Rectal smooth muscle tissue (tissue), 1 donor: Measurements from ENCODE around the gene TEDC1.
A peak's percentile ranks its signal among the peaks of the same experiment; 100 is the strongest.

ENCODE experiments used
- H3K27ac ChIP-seq: one replicate; pipeline ENCODE4 v1.7.0; 2013; ENCODE audit warnings: low read depth, low read length, inconsistent platforms
- H3K27me3 ChIP-seq: one replicate; pipeline ENCODE4 v1.7.0; 2013; ENCODE audit warnings: low read length; ENCODE audit not compliant: control insufficient read depth, insufficient read depth
- H3K36me3 ChIP-seq: one replicate; pipeline ENCODE4 v1.7.0; 2013; ENCODE audit warnings: low read length; ENCODE audit not compliant: control insufficient read depth, insufficient read depth
- H3K4me1 ChIP-seq: one replicate; pipeline ENCODE4 v1.7.0; 2013; ENCODE audit warnings: low read length; ENCODE audit not compliant: control insufficient read depth, insufficient read depth
- H3K4me3 ChIP-seq: one replicate; pipeline ENCODE4 v1.7.0; 2013; ENCODE audit warnings: low read length
- H3K9ac ChIP-seq: one replicate; pipeline ENCODE4 v1.7.0; 2013; ENCODE audit warnings: low read length

The TEDC1 gene, protein sequence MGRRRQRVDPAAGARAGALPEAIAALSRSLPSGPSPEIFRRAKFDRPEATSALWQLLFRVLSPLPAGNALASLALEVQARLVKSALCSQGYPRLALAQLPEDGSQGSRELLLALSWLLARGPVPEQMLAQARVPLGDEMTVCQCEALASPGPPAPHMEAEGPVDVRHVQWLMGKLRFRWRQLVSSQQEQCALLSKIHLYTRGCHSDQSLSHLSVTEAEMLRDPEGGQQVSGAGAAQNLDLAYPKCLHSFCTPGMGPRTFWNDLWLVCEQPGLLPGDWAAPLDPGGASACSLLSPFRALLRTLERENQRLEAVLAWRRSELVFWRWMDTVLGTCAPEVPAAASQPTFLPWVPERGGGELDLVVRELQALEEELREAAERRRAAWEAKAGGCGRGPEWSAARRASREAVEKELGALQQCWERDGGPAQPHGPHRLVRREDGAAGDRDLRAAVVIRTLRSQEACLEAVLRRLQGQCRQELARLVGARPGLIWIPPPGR

DNA sequence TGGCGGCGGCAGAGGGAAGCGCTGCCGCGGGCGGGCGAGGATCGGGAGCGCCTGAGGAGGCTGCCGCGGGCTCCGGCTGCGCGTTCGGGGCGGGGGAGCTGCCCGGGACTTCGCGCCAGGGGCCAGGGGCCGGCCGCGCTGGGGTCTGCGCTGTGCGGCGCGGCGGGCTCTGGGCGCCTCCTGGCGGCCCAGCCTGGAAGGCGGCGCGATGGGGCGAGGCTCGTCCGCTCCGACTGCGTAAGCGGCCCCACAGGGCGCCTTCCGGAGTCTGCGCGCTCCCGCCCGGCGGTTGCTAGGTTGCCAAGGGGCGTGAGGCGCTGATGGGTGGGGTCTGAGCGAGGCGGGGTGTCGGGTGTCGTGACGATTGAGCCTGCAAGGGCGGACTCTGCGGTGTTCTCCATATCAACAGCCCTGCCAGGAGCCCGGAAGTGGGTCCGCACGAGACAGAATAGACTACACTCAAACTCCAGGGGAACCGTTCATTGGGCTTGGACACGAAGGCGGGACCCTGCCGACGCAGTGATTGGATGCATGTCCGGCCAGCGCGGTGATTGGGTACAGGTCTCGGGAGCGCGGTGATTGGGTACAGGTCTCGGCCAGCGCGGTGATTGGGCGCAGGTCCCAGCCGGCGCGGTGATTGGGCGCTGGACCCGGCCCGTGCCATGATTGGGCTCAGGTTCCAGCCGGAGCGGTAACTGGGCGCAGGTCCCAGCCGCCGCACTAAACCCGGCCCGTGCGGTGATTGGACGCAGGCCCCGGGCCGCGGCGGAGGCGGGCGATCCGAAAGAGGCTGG, at the start of gene TEDC1:
Gene TEDC1 (plus strand): TSS at position 675 of the 794 bp plus-strand sequence. CDS start 130 bp downstream, outside the sequence.
- peak within 1 kb of the TSS; percentile 80 for H3K4me3 ChIP-seq
- peaks cover 4% of the 10 kb centered on the region for H3K4me1 ChIP-seq
- peak within 1 kb of the TSS; percentile 88 for H3K27ac ChIP-seq
- peak within 1 kb of the TSS; percentile 62 for H3K9ac ChIP-seq
- no peaks in the 10 kb centered on the region for H3K27me3 ChIP-seq
- no peaks in the 10 kb centered on the region for H3K36me3 ChIP-seq

- Histone ChIP-seq H3K36me3 (peaks cover 5% of the 10 kb centered on the region), H3K4me1 (no peaks in the 10 kb centered on the region), H3K4me3 (no peak overlapping the region), H3K27me3 (no peaks in the 10 kb centered on the region), H3K9ac (no peak overlapping the region), H3K27ac (no peak overlapping the region)
These were observed 48.9 kb upstream of the TEDC1 start for GRCh38 chr14:105442125-105442524.

DNA sequence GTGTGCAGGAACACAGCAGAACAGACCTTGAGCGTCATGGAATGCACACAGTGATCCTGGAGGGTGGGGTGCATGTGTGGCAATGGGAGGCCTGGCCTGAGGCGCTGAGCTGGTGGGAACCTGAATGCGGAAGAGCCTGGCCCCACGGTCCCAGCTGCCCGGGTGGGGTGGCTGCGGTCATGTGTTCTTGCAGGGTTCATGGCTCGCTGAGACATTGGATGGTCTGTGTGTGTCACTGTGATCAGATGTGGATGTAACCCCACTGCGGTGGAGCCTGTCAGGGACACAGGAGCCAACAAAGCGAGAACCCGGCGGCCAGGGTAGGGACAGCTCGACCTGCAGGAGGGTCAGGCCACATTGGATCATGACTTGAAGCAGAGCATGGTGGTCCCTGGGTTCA, 48.2 kb upstream of the TEDC1 start:
- no peaks in the 10 kb centered on the region for H3K27me3 ChIP-seq
- no peak overlapping the region for H3K9ac ChIP-seq
- no peak overlapping the region for H3K27ac ChIP-seq
- H3K4me1 ChIP-seq = no peaks in the 10 kb centered on the region
- H3K4me3 ChIP-seq = no peak overlapping the region
- peaks cover 5% of the 10 kb centered on the region for H3K36me3 ChIP-seq

- no peaks in the 10 kb centered on the region for H3K4me1 ChIP-seq
- no peak overlapping the region for H3K9ac ChIP-seq
- H3K27me3 ChIP-seq = no peaks in the 10 kb centered on the region
- H3K27ac ChIP-seq = no peak overlapping the region
- no peak overlapping the region for H3K4me3 ChIP-seq
- H3K36me3 ChIP-seq = peaks cover 5% of the 10 kb centered on the region
These were observed 46.2 kb upstream of the TEDC1 start for GRCh38 chr14:105444859-105445258.

DNA sequence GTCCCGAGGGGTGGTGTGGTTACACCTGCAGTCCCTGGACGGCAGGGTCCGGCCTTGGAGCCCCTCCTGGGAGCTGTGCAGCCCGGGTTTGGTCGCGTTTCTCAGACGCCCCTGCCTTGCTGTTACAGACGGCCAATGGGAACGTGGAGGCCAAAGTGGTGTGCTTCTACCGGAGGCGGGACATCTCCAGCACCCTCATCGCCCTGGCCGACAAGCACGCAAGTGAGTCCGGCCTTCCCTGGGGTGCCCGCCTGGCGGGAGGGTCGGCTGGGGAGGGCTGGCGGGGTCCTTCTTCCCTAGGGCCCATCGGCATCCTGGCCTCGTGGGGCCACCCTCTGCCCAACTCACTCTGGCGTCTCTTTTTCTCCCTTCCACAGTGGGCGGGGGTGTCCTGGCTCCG, 45.8 kb upstream of the TEDC1 start:
- Histone ChIP-seq H3K4me3 (no peak overlapping the region), H3K27me3 (no peaks in the 10 kb centered on the region), H3K27ac (no peak overlapping the region), H3K4me1 (no peaks in the 10 kb centered on the region), H3K36me3 (peaks cover 5% of the 10 kb centered on the region), H3K9ac (no peak overlapping the region)

GRCh38 chr14:105445901-105446845, 44.9 kb upstream of the TEDC1 start:
- no peaks in the 10 kb centered on the region for H3K4me1 ChIP-seq
- H3K4me3 ChIP-seq = no peak overlapping the region
- no peak overlapping the region for H3K9ac ChIP-seq
- no peaks in the 10 kb centered on the region for H3K27me3 ChIP-seq
- H3K27ac ChIP-seq = no peak overlapping the region
- H3K36me3 ChIP-seq = peaks cover 12% of the 10 kb centered on the region

GRCh38 chr14:105446971-105447370, 44.1 kb upstream of the TEDC1 start:
- Histone ChIP-seq H3K4me1 (no peaks in the 10 kb centered on the region), H3K4me3 (no peak overlapping the region), H3K27me3 (no peaks in the 10 kb centered on the region), H3K9ac (no peak overlapping the region), H3K27ac (no peak overlapping the region), H3K36me3 (peaks cover 12% of the 10 kb centered on the region)

DNA sequence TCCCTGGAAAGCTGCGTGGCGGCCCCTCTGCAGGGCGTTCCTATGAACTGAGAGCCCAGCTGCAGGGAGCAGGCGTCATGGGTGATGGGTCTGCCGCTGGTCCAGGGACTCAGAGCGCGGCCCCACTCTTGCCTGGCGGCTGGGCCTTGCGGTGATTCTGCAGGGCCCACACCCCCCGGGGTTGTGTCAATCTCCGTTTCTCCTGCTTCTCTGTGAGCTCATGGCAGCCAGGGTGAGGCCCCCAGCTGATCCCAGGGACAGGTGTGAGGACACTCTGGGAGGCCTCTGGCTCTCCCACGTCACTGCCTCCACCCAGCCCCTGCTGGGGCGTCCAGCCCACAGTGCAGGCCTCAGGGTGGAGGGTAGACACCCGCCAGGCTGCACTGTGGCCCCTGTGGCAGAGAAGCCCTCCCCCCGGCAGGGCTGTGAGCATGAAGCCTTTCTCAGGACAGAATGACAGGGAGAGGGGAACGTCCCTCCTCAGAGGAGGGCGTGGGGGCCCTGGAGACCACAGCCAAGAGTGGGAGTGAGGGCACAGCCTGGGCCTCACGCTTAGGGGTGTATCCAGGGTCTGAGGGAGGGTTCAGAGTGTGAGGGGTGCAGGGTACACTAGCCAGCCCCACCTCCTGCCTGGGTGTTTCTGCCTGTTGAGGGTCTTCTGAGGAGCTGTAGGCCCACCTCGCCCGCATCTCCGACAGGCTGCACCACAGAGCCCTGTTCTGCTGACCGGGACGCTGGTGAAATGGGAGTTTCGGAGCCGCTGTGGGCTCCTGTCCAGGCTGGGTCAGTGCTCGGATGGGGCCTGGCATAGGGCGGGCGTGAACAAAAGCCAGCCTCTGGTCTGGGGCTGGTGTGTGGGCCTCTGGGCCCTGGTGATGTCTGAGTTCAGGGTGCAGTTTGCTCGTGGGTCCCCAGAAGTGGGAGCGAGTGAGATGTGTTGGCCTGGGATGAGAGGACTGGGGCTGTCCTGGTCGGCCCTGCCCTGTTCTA, 43.1 kb upstream of the TEDC1 start:
- Histone ChIP-seq H3K4me1 (no peaks in the 10 kb centered on the region), H3K9ac (no peak overlapping the region), H3K36me3 (peaks cover 16% of the 10 kb centered on the region), H3K27ac (peak overlapping the region; percentile 7), H3K27me3 (no peaks in the 10 kb centered on the region), H3K4me3 (no peak overlapping the region)

GRCh38 chr14:105448706-105449111, 42.3 kb upstream of the TEDC1 start:
- Histone ChIP-seq H3K27me3 (no peaks in the 10 kb centered on the region), H3K9ac (no peak overlapping the region), H3K27ac (peak overlapping the region; percentile 7), H3K36me3 (peaks cover 17% of the 10 kb centered on the region), H3K4me1 (no peaks in the 10 kb centered on the region), H3K4me3 (no peak overlapping the region)

DNA sequence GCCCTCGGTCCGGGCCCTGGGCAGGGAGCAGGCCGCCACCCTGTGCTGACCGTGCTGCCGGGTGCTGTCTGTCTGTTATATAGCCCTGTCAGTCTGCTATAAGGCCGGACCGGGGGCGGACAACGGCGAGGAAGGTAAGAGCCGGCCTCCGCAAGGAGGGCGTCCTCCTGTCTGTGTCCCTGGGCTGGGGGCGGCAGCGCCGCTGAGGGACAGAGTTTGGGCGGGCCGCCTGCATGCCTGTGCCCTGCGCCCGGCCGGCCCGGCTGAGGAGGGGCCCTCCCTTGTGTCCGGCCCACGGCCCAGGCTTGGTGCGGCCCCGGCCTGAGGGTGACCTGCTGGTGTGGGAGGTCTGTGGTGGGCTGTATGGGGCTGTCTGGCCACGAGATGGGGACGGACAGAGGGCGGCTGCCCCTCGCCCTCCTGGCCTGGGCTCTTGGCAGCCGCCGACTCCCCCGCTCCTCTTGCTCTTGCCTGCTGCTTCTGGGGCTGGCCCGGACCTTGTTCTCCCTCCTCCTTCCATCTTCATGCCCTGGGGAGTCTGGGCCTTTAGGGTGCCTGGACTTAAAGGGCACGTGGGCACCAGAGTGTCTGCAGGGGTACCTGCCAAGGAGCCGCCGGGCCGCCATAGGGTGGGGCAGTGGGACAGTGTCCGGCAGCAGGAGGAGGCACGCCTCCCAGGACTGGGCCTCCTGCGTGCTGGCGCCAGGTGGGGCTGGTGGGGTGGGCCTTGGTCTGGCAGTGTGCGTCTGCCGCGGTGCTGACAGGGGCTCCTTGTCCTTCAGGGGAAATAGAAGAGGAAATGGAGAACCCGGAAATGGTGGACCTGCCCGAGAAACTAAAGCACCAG, 41.5 kb upstream of the TEDC1 start:
- no peaks in the 10 kb centered on the region for H3K27me3 ChIP-seq
- H3K9ac ChIP-seq = no peak overlapping the region
- no peak overlapping the region for H3K4me3 ChIP-seq
- peaks cover 17% of the 10 kb centered on the region for H3K36me3 ChIP-seq
- no peak overlapping the region for H3K27ac ChIP-seq
- H3K4me1 ChIP-seq = no peaks in the 10 kb centered on the region
